ENCODE measurements around the gene RPS6KA1. TPM values are rescaled to one million over a fixed set of nuclear protein-coding genes. Genes with fewer than 3 reads are reported as not detected.

RPS6KA1 gene
- total and polyA plus RNA-seq, 10 of the 15 experiments (the other 5 are each of a cell fraction or from before 2014, with no cell fraction given) = 5.0 to 136 (median 91.5) TPM

DNA sequence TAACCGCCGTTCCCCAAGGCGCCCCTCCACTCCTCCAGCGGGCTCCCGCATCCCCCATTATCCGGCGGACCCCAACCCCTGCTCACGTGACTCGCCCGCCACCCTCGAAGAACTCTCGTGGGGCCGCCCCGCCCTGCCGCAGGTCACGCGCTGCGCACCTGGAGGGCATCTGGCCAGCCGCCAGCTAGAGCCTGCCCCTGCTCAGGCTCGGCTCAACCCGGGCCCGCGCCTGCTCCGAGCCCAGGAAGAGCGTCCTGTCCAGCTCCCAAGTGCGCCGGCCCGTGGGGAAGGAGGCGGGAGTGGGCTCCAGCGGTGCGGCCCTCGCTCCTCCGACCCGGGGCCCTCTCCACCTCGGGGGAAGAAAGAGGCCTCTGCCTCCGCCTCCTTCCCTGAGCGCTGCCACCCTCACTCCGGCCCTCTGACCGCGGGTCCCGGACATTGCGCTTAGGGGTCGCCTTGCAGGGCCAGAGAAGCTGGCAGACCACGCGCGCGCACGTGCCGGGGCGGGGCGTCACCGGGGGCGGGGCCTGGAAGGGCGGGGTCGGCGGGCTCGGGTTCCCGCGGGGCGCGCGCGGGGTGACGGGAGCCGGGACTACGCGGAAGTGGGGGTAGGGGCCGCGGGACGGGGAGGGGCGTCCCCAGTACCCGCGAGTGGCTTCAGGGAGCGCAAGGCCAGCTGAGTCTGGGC, 28.9 kb upstream of the RPS6KA1 start:
- ChIA-PET SMC1A (ENCODE audit: uncharacterized antibody, unreplicated experiment) (interaction anchor here (0.8 to 2.8 kb wide), 22 partner anchors 11 to 288 kb away, joined by 3 to 17 read pairs (median 4); partner anchors contain the start of genes PIGV and RPS6KA1), CTCF (interaction anchor here (0.8 to 4.8 kb wide), 40 partner anchors 10 to 386 kb away, joined by 3 to 59 read pairs (median 5); partner anchors contain the start of genes CEP85, HMGN2, PIGV and RPS6KA1), RAD21 (ENCODE audit: unreplicated experiment) (interaction anchor here (0.6 to 3.6 kb wide), 28 partner anchors 10 to 1644 kb away, joined by 3 to 43 read pairs (median 5); partner anchors contain the start of genes GPN2, HMGN2, PIGV and RPS6KA1), POLR2A (interaction anchor here (0.5 to 3.6 kb wide), 23 partner anchors 16 to 978 kb away, joined by 3 to 22 read pairs (median 4); partner anchors contain the start of genes HMGN2 and RPS6KA1)
- Histone ChIP-seq H3K27ac (ENCODE audit: control insufficient read depth, insufficient read depth) (peak overlapping the region; percentile 95), H3K4me3 (peak overlapping the region; percentile 89), H3K9ac (ENCODE audit: control insufficient read depth, insufficient read depth, low read length) (peak overlapping the region; percentile 93), H4K20me1 (ENCODE audit: control insufficient read depth, insufficient read depth) (no peaks in the 10 kb centered on the region), H3K27me3 (replicated peaks in 1 of 2; ENCODE audit: control insufficient read depth in 2 of 2, insufficient read depth in 2 of 2, low read length in 1 of 2) (no peaks in the 10 kb centered on the region), H3K9me3 (replicated peaks; ENCODE audit: control insufficient read depth, insufficient read depth, low read length) (no peaks in the 10 kb centered on the region), H3K4me1 (ENCODE audit: control insufficient read depth, insufficient read depth, low read length) (peaks cover 14% of the 10 kb centered on the region), H2AFZ (ENCODE audit: control insufficient read depth, low read depth, low read length) (peak overlapping the region; percentile 90), H3K79me2 (ENCODE audit: control insufficient read depth, insufficient read depth, low read length) (peaks cover 8% of the 10 kb centered on the region), H3K36me3 (ENCODE audit: control insufficient read depth in 2 of 2, insufficient read depth in 2 of 2, low read length in 1 of 2) (no peaks in the 10 kb centered on the region), H3K4me2 (ENCODE audit: control insufficient read depth, insufficient read depth) (peak overlapping the region; percentile 100)
- FAIRE-seq = no peak
- intact Hi-C loops (cut with micrococcal nuclease; ENCODE audit: unreplicated experiment) = loop anchor here (1.0 to 5.0 kb wide), 4 partner anchors 42 to 287 kb away; partner anchors contain the start of gene PIGV
- WGBS (ENCODE audit: insufficient coverage, insufficient replicate concordance, low lambda C conversion rate, missing lambda C conversion rate) = 1% methylated on average over 74 of the region's 74 CpGs
- in situ Hi-C loops (cut with MboI) = no loop called here
- peak; percentile 39 for DNase-seq (ENCODE audit: low read depth, low spot score)
- ATAC-seq = peak; percentile 86
- BruUV-seq (replicated peaks) = TSS peak; percentile 66
- TF ChIP-seq FOXK2 (IDR thresholded peaks at IDR 0.05) (no peak), MEF2A (IDR thresholded peaks at IDR 0.05; ENCODE audit: insufficient read depth, low read depth, low read length) (no peak), EP300 (IDR thresholded peaks at IDR 0.05; ENCODE audit: borderline replicate concordance in 1 of 2, control insufficient read depth in 1 of 2, low read depth in 2 of 2, low read length in 2 of 2) (peak in 1 of 2 experiments; percentile 36; a peak in 1 of 4 replicates), RCOR1 (conservative IDR thresholded peaks at IDR 0.05; ENCODE audit: low read depth, low read length) (no peak), PAX5 (IDR thresholded peaks at IDR 0.05; ENCODE audit: borderline replicate concordance, low read depth, low read length) (peak; percentile 52; the same call in 1 of the 2 replicates), RELB (IDR thresholded peaks at IDR 0.05; ENCODE audit: low read depth) (no peak; the same call in 1 of the 2 replicates), POLR2A (IDR thresholded peaks at IDR 0.05; ENCODE audit: low read depth, low read length) (peak; percentile 97), SUZ12 (IDR thresholded peaks at IDR 0.05; ENCODE audit: unreplicated experiment) (no peak), NFYA (IDR thresholded peaks at IDR 0.05; ENCODE audit: borderline replicate concordance, low read depth, low read length) (no peak), HCFC1 (IDR thresholded peaks at IDR 0.05; ENCODE audit: low read length) (peak; percentile 5; the same call in 1 of the 2 replicates), ZNF207 (IDR thresholded peaks at IDR 0.05; ENCODE audit: borderline replicate concordance) (peak; percentile 86; the same call in 1 of the 2 replicates), WRNIP1 (IDR thresholded peaks at IDR 0.05; ENCODE audit: borderline replicate concordance, low read depth, low read length) (no peak), EED (IDR thresholded peaks at IDR 0.05; ENCODE audit: low read depth) (peak; percentile 65)
- TF ChIP-seq, protein P1, sequence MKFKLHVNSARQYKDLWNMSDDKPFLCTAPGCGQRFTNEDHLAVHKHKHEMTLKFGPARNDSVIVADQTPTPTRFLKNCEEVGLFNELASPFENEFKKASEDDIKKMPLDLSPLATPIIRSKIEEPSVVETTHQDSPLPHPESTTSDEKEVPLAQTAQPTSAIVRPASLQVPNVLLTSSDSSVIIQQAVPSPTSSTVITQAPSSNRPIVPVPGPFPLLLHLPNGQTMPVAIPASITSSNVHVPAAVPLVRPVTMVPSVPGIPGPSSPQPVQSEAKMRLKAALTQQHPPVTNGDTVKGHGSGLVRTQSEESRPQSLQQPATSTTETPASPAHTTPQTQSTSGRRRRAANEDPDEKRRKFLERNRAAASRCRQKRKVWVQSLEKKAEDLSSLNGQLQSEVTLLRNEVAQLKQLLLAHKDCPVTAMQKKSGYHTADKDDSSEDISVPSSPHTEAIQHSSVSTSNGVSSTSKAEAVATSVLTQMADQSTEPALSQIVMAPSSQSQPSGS (IDR thresholded peaks at IDR 0.05; ENCODE audit: low read length) = no peak
- TF ChIP-seq, protein P2, sequence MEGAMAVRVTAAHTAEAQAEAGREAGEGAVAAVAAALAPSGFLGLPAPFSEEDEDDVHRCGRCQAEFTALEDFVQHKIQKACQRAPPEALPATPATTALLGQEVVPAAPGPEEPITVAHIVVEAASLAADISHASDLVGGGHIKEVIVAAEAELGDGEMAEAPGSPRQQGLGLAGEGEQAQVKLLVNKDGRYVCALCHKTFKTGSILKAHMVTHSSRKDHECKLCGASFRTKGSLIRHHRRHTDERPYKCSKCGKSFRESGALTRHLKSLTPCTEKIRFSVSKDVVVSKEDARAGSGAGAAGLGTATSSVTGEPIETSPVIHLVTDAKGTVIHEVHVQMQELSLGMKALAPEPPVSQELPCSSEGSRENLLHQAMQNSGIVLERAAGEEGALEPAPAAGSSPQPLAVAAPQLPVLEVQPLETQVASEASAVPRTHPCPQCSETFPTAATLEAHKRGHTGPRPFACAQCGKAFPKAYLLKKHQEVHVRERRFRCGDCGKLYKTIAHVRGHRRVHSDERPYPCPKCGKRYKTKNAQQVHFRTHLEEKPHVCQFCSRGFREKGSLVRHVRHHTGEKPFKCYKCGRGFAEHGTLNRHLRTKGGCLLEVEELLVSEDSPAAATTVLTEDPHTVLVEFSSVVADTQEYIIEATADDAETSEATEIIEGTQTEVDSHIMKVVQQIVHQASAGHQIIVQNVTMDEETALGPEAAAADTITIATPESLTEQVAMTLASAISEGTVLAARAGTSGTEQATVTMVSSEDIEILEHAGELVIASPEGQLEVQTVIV (IDR thresholded peaks at IDR 0.05; ENCODE audit: borderline replicate concordance, partially characterized antibody) = no peak
